GM18907 (cell line): Measurements from ENCODE around the gene MGAT4D.
"Not testable (repeated sequence)": the region's sequence is repeated elsewhere in the genome, so short reads cannot be mapped to it uniquely, and the experiment has no call there.

Experiments used
- ATAC-seq: cut with Tn5 transposase; IDR thresholded peaks from one replicate; pipeline ENCODE4 v1.9.1; 2021; ENCODE audit warnings: mild to moderate bottlenecking, moderate library complexity; ENCODE audit not compliant: unreplicated experiment

The MGAT4D gene

DNA sequence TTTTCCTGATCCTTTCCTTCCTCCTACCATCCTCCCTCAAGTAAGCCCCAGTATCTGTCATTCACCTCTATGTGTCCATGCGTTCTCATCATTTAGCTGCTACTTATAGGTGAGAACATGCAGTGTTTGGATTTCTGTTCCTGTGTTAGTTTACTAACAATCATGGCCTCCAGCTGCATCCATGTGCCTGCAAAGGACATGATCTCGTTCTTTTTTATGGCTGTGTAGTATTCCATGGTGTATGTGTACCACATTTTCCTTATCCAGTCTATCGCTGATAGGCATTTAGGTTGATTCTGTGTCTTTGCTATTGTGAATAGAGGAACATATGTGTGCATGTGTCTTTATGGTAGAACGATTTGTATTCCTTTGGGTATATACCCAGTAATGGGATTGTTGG, 53.7 kb downstream of the MGAT4D start:
- not testable (repeated sequence) for ATAC-seq

GRCh38 chr4:140439644-140440142, 58.4 kb downstream of the MGAT4D start:
- ATAC-seq = no peak

DNA sequence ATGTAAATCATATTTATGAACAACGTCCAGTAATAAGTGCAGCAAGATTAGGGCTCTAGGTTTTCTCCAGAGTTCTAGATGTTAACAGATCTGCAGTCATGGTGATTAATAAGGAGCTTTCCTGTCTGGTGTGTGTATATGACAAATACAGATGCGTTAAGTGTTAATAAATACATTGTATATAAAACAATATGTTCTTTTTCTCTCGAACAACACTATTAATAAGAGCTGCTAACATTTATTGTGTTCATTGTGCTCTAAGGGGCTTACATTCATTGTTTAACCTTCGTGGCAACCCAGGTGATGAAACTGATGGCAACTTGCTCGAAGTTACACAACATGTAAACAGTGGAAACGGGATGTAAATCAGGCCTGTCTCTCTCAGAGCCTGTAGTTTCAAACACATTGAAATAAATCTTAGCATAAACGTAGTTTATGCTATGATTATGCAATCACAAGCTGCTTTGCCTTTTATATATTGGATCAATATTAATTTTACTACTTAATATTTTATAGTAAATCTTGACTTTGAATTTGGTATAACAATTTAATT, 70.1 kb downstream of the MGAT4D start:
- ATAC-seq = no peak

DNA sequence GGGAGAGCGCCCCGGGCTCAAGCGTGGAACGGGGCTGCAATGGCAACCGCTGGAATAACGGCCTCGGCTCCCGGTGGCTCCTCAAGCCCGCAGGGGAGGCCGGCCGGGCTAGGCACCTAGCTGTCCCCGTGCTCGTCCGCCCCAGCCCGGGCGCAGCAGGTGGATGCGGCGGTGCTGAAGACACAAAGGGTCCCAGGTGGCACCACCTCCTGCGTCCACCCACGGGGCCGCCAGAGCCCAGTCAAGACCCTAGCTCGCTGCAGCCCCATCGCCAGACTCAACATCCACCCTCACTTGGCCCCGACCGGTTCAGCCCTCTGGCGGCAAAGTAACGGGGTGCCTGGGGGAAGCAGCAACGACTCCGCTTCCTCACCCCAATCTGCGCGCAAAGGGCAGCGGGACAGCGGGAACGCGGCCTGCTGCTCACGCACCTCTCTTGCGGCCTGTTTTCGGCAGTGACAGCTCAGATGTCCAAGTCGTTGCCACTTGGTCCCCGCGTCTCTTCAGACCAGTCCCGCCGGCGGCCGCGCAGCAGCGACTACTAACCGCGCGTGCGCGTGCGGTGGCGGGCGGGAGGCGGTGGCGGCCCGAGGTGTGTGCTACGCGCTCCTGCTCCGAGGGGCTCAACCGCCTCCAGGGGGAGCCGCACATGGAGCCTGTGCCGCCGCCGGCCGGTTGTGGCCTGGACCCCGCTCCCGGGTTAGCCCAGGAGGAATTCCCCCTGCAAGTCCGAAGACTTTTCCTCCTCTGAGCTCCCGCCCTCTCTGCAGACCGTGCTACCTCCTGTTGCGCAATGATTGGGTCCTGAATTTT, 70.8 kb downstream of the MGAT4D start, which contains the start of gene CLGN:
Gene CLGN, minus strand, starts transcription at position 543 of the 813 bp plus-strand sequence. CDS start 14,570 bp downstream, outside the sequence.
- peak; percentile 91 for ATAC-seq

DNA sequence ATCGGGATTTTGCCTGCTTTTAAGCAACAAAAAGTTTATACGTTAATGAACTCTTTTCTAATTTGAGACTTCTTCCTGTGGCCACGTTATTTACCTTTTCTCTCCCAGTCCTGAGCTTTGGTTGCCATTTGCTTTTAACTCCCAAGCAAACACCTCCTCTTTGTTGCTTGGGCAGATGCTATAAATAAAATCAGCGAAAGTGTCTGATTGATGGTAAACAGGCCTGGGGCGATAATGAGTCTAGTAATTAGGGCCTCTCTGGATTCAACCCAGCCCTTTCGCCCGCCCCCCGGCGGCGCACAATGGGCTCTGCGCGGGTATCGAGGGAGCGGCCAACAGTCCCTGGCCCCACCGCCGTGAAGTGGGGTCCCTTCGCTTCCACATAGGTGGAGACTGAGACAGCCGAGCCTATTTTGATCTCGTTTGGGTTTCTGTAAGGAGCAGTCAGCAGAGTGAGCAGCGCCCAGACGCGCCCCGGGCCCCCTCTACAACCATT, 71.4 kb downstream of the MGAT4D start:
- ATAC-seq = peak; percentile 25

GRCh38 chr4:140423106-140423505, 75.0 kb downstream of the MGAT4D start:
- ATAC-seq = no peak

DNA sequence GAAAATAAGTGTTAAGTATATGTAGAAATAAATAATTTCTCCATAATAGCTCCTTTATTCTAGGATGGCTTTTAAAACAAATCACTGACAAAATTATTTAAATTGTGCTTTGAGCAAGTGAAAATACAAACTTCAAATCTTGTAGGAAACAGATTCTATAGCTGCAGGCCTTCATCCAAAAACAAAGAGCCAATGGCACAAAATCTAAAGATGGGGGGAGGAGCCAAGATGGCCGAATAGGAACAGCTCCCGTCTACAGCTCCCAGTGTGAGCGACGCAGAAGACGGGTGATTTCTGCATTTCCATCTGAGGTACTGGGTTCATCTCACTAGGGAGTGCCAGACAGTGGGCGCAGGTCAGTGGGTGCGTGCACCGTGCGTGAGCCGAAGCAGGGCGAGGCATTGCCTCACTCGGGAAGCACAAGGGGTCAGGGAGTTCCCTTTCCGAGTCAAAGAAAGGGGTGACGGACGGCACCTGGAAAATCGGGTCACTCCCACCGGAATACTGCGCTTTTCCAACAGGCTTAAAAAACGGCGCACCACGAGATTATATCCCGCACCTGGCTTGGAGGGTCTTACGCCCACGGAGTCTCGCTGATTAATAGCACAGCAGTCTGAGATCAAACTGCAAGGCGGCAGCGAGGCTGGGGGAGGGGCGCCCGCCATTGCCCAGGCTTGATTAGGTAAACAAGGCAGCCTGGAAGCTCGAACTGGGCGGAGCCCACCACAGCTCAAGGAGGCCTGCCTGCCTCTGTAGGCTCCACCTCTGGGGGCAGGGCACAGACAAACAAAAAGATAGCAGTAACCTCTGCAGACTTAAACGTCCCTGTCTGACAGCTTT, 84.7 kb downstream of the MGAT4D start:
- not testable (repeated sequence) for ATAC-seq

GRCh38 chr4:140408974-140409373, 89.1 kb downstream of the MGAT4D start:
- ATAC-seq = no peak

GRCh38 chr4:140406292-140406691, 91.8 kb downstream of the MGAT4D start:
- no peak for ATAC-seq

- ATAC-seq = no peak
Observed at GRCh38 chr4:140400111-140400510, 98.0 kb downstream of the MGAT4D start.

- no peak for ATAC-seq
Observed at GRCh38 chr4:140395668-140396067, 102.4 kb downstream of the MGAT4D start.
